ENCODE results near the gene PRPF31. TPM values are rescaled to one million over a fixed set of nuclear protein-coding genes. Genes with fewer than 3 reads are reported as not detected.

Gene PRPF31
- polyA plus RNA-seq, 4 donors = 69.5 to 75.8 (median 71.8) TPM

Other genes with a start within 250 kb of the PRPF31 start
- gene MYADM, start 247.9 kb upstream of the PRPF31 start, polyA plus RNA-seq (ENCODE audit: insufficient read length in 4 of 4) = 10 to 100 TPM; 61.3 to 95.9 (median 76.5) TPM
- gene PRKCG, start 233.6 kb upstream of the PRPF31 start, polyA plus RNA-seq (ENCODE audit: insufficient read length in 4 of 4) = under 1 TPM; 0.31 to 0.92 (median 0.80) TPM
- 1 to 10 TPM in 1 of 4 donors, under 1 TPM in 3; 0.66 to 1.4 (median 0.99) TPM for gene CACNG7, start 206.5 kb upstream of the PRPF31 start, polyA plus RNA-seq (ENCODE audit: insufficient read length in 4 of 4)
- gene CACNG8, start 152.8 kb upstream of the PRPF31 start, polyA plus RNA-seq (ENCODE audit: insufficient read length in 4 of 4) = under 1 TPM; 0.16 to 0.62 (median 0.35) TPM
- gene CACNG6, start 124.1 kb upstream of the PRPF31 start, polyA plus RNA-seq (ENCODE audit: insufficient read length in 4 of 4) = 1 to 10 TPM in 2 of 4 donors, under 1 TPM in 2; 0.79 to 1.4 (median 1.1) TPM
- gene VSTM1, start 51.9 kb upstream of the PRPF31 start, polyA plus RNA-seq (ENCODE audit: insufficient read length in 4 of 4) = under 1 TPM in 3 of 4 donors, not detected in 1; 0.22 to 0.34 (median 0.27) TPM
- gene TARM1, start 34.4 kb upstream of the PRPF31 start, polyA plus RNA-seq (ENCODE audit: insufficient read length in 4 of 4) = under 1 TPM in 2 of 4 donors, not detected in 2; 0.22 to 0.33 TPM
- under 1 TPM; 0.30 to 0.47 (median 0.36) TPM for gene OSCAR, start 15.0 kb upstream of the PRPF31 start, polyA plus RNA-seq (ENCODE audit: insufficient read length in 4 of 4)
- 100 to 1,000 TPM in 3 of 4 donors, 10 to 100 TPM in 1; 87.1 to 188 (median 133) TPM for gene NDUFA3, start 12.9 kb upstream of the PRPF31 start, polyA plus RNA-seq (ENCODE audit: insufficient read length in 4 of 4)
- gene TFPT, start 97 bp upstream of the PRPF31 start, polyA plus RNA-seq (ENCODE audit: insufficient read length in 4 of 4) = 10 to 100 TPM; 13.1 to 23.6 (median 20.1) TPM
- 10 to 100 TPM; 66.6 to 74.0 (median 69.4) TPM for gene CNOT3, start 22.0 kb downstream of the PRPF31 start, polyA plus RNA-seq (ENCODE audit: insufficient read length in 4 of 4)
- 10 to 100 TPM in 1 of 4 donors, 1 to 10 TPM in 3; 7.8 to 11.1 (median 9.7) TPM for gene LENG1, start 44.0 kb downstream of the PRPF31 start, polyA plus RNA-seq (ENCODE audit: insufficient read length in 4 of 4)
- 10 to 100 TPM; 27.1 to 48.0 (median 36.6) TPM for gene TMC4, start 57.4 kb downstream of the PRPF31 start, polyA plus RNA-seq (ENCODE audit: insufficient read length in 4 of 4)
- gene MBOAT7, start 73.8 kb downstream of the PRPF31 start, polyA plus RNA-seq (ENCODE audit: insufficient read length in 4 of 4) = 10 to 100 TPM; 48.8 to 93.3 (median 80.8) TPM
- 10 to 100 TPM; 47.0 to 72.4 (median 58.4) TPM for gene TSEN34, start 75.6 kb downstream of the PRPF31 start, polyA plus RNA-seq (ENCODE audit: insufficient read length in 4 of 4)
- 1,000 to 10,000 TPM; 1,470 to 2,055 (median 1,604) TPM for gene RPS9, start 85.1 kb downstream of the PRPF31 start, polyA plus RNA-seq (ENCODE audit: insufficient read length in 4 of 4)
- 1 to 10 TPM in 3 of 4 donors, under 1 TPM in 1; 0.47 to 2.2 (median 1.3) TPM for gene LILRB3, start 107.3 kb downstream of the PRPF31 start, polyA plus RNA-seq (ENCODE audit: insufficient read length in 4 of 4)
- gene LILRA6, start 127.0 kb downstream of the PRPF31 start, polyA plus RNA-seq (ENCODE audit: insufficient read length in 4 of 4) = under 1 TPM; 0.38 to 0.92 (median 0.65) TPM
- gene LILRB5, start 141.5 kb downstream of the PRPF31 start, polyA plus RNA-seq (ENCODE audit: insufficient read length in 4 of 4) = 1 to 10 TPM; 2.1 to 2.8 (median 2.3) TPM
- gene LILRB2, start 165.4 kb downstream of the PRPF31 start, polyA plus RNA-seq (ENCODE audit: insufficient read length in 4 of 4) = 1 to 10 TPM in 3 of 4 donors, under 1 TPM in 1; 0.88 to 1.8 (median 1.5) TPM
- gene LILRA5, start 197.4 kb downstream of the PRPF31 start, polyA plus RNA-seq (ENCODE audit: insufficient read length in 4 of 4) = 1 to 10 TPM in 1 of 4 donors, under 1 TPM in 3; 0.24 to 1.2 (median 0.49) TPM
- under 1 TPM in 2 of 4 donors, not detected in 2; 0.16 to 0.17 TPM for gene LILRA4, start 223.4 kb downstream of the PRPF31 start, polyA plus RNA-seq (ENCODE audit: insufficient read length in 4 of 4)
- gene LAIR1, start 249.2 kb downstream of the PRPF31 start, polyA plus RNA-seq (ENCODE audit: insufficient read length in 4 of 4) = 1 to 10 TPM; 3.4 to 5.6 (median 4.0) TPM